HepG2 (cell line): ENCODE results near the gene TIPRL. TPM values are rescaled to one million over a fixed set of nuclear protein-coding genes. Genes with fewer than 3 reads are reported as not detected.

Experiments used
- ATF3 ChIP-seq: sonication (generic); formaldehyde crosslinking; IDR thresholded peaks from 2 replicates; pipeline ENCODE4 v1.4.0; 2020; ENCODE audit warnings: missing genetic modification reagents
- GFI1 ChIP-seq: sonication (generic); formaldehyde crosslinking; IDR thresholded peaks from 2 replicates; pipeline ENCODE4 v1.5.0; 2020; ENCODE audit warnings: missing genetic modification reagents, mild to moderate bottlenecking, borderline replicate concordance
- GLI4 ChIP-seq: sonication (generic); formaldehyde crosslinking; IDR thresholded peaks from 2 replicates; pipeline ENCODE4 v1.5.1; 2020; ENCODE audit warnings: missing genetic modification reagents, mild to moderate bottlenecking, moderate library complexity, borderline replicate concordance
- HNRNPUL1 ChIP-seq: fragments of 200-400 bp; formaldehyde crosslinking; IDR thresholded peaks from 2 replicates; pipeline ENCODE4 v1.6.1; 2017; ENCODE audit warnings: low read depth, mild to moderate bottlenecking, low read length, moderate library complexity
- KDM5A ChIP-seq: fragments of 200-600 bp; sonication (generic); IDR thresholded peaks from 2 replicates; pipeline ENCODE4 v1.7.0; 2018; ENCODE audit warnings: antibody characterized with exemption, mild to moderate bottlenecking, low read length, borderline replicate concordance
- KMT2B ChIP-seq: IDR thresholded peaks from 2 replicates; pipeline ENCODE4 v1.6.1; 2016; ENCODE audit warnings: missing genetic modification reagents, missing compliant biosample characterization
- SCMH1 ChIP-seq: sonication (generic); formaldehyde crosslinking; IDR thresholded peaks from 2 replicates; pipeline ENCODE4 v1.9.0; 2021; ENCODE audit warnings: missing genetic modification reagents, mild to moderate bottlenecking, borderline replicate concordance
- SMAD9 ChIP-seq: sonication (generic); formaldehyde crosslinking; IDR thresholded peaks from 2 replicates; pipeline ENCODE4 v1.5.1; 2020; ENCODE audit warnings: mild to moderate bottlenecking, missing genetic modification reagents
- SMC3 ChIP-seq: IDR thresholded peaks from 2 replicates; pipeline ENCODE4 v1.6.1; 2011; ENCODE audit warnings: low read length, improper control_type of control experiment
- SNAPC4 ChIP-seq: sonication (generic); formaldehyde crosslinking; IDR thresholded peaks from 2 replicates; pipeline ENCODE4 v1.4.0; 2020; ENCODE audit warnings: mild to moderate bottlenecking, missing genetic modification reagents
- YEATS4 ChIP-seq: sonication (generic); formaldehyde crosslinking; IDR thresholded peaks from 2 replicates; pipeline ENCODE4 v1.4.0; 2020; ENCODE audit warnings: missing genetic modification reagents, borderline replicate concordance
- ZFP36 ChIP-seq: fragments of 150-350 bp; IDR thresholded peaks from 2 replicates; pipeline ENCODE4 v1.6.1; 2018; ENCODE audit warnings: borderline replicate concordance, low read length, low read depth; ENCODE audit not compliant: partially characterized antibody
- ZNF274 ChIP-seq: sonication (generic); formaldehyde crosslinking; IDR thresholded peaks from 2 replicates; pipeline ENCODE4 v1.5.1; 2020; ENCODE audit warnings: mild to moderate bottlenecking, missing genetic modification reagents
- ZNF546 ChIP-seq: sonication (generic); formaldehyde crosslinking; conservative IDR thresholded peaks from 2 replicates; pipeline ENCODE4 v1.8.1; 2023; ENCODE audit warnings: mild to moderate bottlenecking, missing genetic modification reagents
- ZNF710 ChIP-seq: sonication (generic); formaldehyde crosslinking; IDR thresholded peaks from 2 replicates; pipeline ENCODE4 v1.5.0; 2020; ENCODE audit warnings: mild to moderate bottlenecking, missing genetic modification reagents, borderline replicate concordance
- ZNF816 ChIP-seq: sonication (generic); formaldehyde crosslinking; IDR thresholded peaks from 2 replicates; pipeline ENCODE4 v1.8.0; 2022; ENCODE audit warnings: missing genetic modification reagents, mild to moderate bottlenecking, borderline replicate concordance
- ZSCAN22 ChIP-seq: sonication (generic); formaldehyde crosslinking; IDR thresholded peaks from 2 replicates; pipeline ENCODE4 v1.4.0; 2020; ENCODE audit warnings: mild to moderate bottlenecking, missing genetic modification reagents
- polyA plus RNA-seq, 8 experiments: library from polyadenylated mRNA; depleted of rRNA in 3 of 8; stranded (reverse) in 7 of 8; unstranded in 1 of 8; fragments of >200 nt; fragmentation: Illumina TruSeq in 4 of 8; extraction: Trizol in 4 of 8; gene quantifications; 2 replicates each; pipeline versions ENCODE4 v1.2.1 to v1.2.3, GENCODE V29; 2011 to 2016; ENCODE audit warnings: low read depth in 4 of 8, missing spikeins in 1 of 8, mixed read lengths in 1 of 8; ENCODE audit not compliant: insufficient read depth in 1 of 8
- total RNA-seq, 5 experiments: library from RNA; depleted of rRNA; stranded (reverse); fragments of >200 nt; fragmentation: Illumina TruSeq; extraction: Trizol; gene quantifications; 2 replicates each; pipeline ENCODE4 v1.2.3, GENCODE V29; 2016; ENCODE audit warnings: low read depth in 1 of 5
- TF ChIP-seq, protein P1 (sequence below): sonication (generic); formaldehyde crosslinking; IDR thresholded peaks from 2 replicates; pipeline ENCODE4 v1.4.0; 2020; ENCODE audit warnings: mild to moderate bottlenecking, missing genetic modification reagents
- TF ChIP-seq, protein P2 (sequence below): sonication (generic); formaldehyde crosslinking; IDR thresholded peaks from 2 replicates; pipeline ENCODE4 v1.8.1; 2023; ENCODE audit warnings: mild to moderate bottlenecking, missing genetic modification reagents, borderline replicate concordance
- TF ChIP-seq, protein P3 (sequence below): sonication (generic); formaldehyde crosslinking; IDR thresholded peaks from 2 replicates; pipeline ENCODE4 v1.8.1; 2023; ENCODE audit warnings: mild to moderate bottlenecking, inconsistent platforms, moderate library complexity, missing genetic modification reagents, borderline replicate concordance

TIPRL gene
- total and polyA plus RNA-seq, 2 of the 13 experiments (the other 11 are each of a cell fraction or from before 2014, with no cell fraction given), result 10.1 to 22.8 TPM

DNA sequence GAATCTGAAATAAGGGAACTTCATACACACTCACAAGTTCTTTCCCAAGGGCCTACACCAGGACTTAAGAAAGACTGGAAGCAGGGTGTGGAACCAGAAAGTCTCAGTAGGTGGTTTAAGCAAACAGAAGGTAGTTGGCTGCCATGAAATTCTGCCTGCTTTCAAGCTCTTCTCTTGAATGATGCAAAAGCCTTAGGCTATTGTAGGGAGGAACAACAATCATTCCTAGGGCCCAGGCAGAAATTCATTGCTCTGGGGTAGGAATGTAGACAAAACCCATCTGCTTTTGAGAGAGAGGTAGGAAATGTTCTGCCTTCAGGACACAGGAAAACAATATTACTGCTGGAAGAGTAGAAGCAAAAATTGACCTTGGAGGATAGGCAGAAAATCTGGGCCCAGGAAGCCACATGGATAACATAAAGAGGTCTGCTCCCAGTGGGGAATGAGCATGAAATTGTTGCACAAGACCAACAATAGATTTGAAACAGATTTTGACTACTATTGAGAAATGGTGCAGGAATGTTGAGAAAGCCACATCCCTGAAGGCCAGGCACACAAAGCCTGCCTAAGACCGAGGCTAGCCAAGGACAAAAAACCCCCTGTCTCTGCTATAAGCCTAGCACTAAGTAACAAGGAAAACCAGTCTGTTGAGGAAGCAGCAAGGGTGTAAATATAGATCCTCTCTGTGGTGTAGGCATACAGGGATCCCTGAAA lies 24.3 kb downstream of the TIPRL start (continued):
- TF ChIP-seq SNAPC4 (CRISPR knock-in tag) (no peak), SMC3 (0 out of 2 replicates have a peak, but pooled peaks have one; percentile 17), KMT2B (CRISPR knock-in tag) (no peak), ZSCAN22 (no peak), ZFP36 (no peak), ZNF710 (CRISPR knock-in tag) (no peak), ZNF274 (no peak), GFI1 (CRISPR knock-in tag) (0 out of 2 replicates have a peak, but pooled peaks have one; percentile 34), ATF3 (CRISPR knock-in tag) (no peak), KDM5A (no peak), YEATS4 (CRISPR knock-in tag) (no peak), HNRNPUL1 (no peak), SMAD9 (CRISPR knock-in tag) (no peak), GLI4 (CRISPR knock-in tag) (no peak), SCMH1 (CRISPR knock-in tag) (no peak), ZNF816 (no peak), ZNF546 (CRISPR knock-in tag) (no peak)
- TF ChIP-seq, protein P1, sequence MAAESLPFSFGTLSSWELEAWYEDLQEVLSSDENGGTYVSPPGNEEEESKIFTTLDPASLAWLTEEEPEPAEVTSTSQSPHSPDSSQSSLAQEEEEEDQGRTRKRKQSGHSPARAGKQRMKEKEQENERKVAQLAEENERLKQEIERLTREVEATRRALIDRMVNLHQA (CRISPR knock-in tag), result no peak
- TF ChIP-seq, protein P2, sequence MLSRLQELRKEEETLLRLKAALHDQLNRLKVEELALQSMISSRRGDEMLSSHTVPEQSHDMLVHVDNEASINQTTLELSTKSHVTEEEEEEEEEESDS (CRISPR knock-in tag), result 0 out of 2 replicates have a peak, but pooled peaks have one; percentile 40
- TF ChIP-seq, protein P3, sequence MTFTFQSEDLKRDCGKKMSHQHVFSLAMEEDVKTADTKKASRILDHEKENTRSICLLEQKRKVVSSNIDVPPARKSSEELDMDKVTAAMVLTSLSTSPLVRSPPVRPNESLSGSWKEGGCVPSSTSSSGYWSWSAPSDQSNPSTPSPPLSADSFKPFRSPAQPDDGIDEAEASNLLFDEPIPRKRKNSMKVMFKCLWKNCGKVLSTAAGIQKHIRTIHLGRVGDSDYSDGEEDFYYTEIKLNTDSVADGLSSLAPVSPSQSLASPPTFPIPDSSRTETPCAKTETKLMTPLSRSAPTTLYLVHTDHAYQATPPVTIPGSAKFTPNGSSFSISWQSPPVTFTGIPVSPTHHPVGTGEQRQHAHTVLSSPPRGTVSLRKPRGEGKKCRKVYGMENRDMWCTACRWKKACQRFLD (CRISPR knock-in tag), result no peak
